Measurements from ENCODE around the gene ZBTB17.

The ZBTB17 gene

GRCh38 chr1:15962671-15963362 is 13.1 kb downstream of the ZBTB17 start:
- H3K27me3 Mint-ChIP-seq = no peaks in the 10 kb centered on the region
- peaks cover 100% of the 10 kb centered on the region for H3K4me1 Mint-ChIP-seq (ENCODE audit: low read depth)
- H3K9me3 Mint-ChIP-seq = no peaks in the 10 kb centered on the region
- H3K36me3 Mint-ChIP-seq (ENCODE audit: low read depth) = peaks cover 34% of the 10 kb centered on the region
- peak overlapping the region; percentile 99 for H3K27ac Mint-ChIP-seq
- H3K4me3 Mint-ChIP-seq = peak overlapping the region; percentile 84

DNA sequence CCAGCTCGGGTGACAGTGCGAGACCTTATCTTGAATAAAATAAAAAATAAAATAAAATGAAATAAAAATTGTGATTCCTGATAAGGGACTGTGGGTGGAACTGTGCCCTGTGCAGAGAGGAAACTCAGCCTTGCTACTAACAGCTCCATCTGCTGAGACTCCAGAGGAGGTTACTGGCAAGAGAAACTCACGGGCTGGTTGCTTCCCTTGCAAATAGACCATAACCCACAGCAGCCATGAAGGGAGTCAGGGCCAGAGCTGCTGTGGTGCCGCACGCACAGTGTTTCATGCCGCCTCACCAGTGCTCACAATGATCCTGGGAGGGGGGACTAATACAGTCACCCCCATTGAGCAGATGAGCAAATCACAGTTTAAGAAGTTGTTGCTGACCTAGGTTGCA is 13.7 kb downstream of the ZBTB17 start:
- H3K9me3 Mint-ChIP-seq = no peaks in the 10 kb centered on the region
- peaks cover 34% of the 10 kb centered on the region for H3K36me3 Mint-ChIP-seq (ENCODE audit: low read depth)
- no peak overlapping the region for H3K4me3 Mint-ChIP-seq
- peaks cover 100% of the 10 kb centered on the region for H3K4me1 Mint-ChIP-seq (ENCODE audit: low read depth)
- H3K27me3 Mint-ChIP-seq = no peaks in the 10 kb centered on the region
- peak overlapping the region; percentile 99 for H3K27ac Mint-ChIP-seq

GRCh38 chr1:15961492-15961891 is 14.4 kb downstream of the ZBTB17 start:
- Mint-ChIP-seq H3K27me3 (no peaks in the 10 kb centered on the region), H3K36me3 (ENCODE audit: low read depth) (peaks cover 35% of the 10 kb centered on the region), H3K9me3 (no peaks in the 10 kb centered on the region), H3K4me1 (ENCODE audit: low read depth) (peaks cover 99% of the 10 kb centered on the region), H3K4me3 (no peak overlapping the region), H3K27ac (peak overlapping the region; percentile 91)

GRCh38 chr1:15960808-15961207 is 15.1 kb downstream of the ZBTB17 start:
- Mint-ChIP-seq H3K4me1 (ENCODE audit: low read depth) (peaks cover 99% of the 10 kb centered on the region), H3K27ac (peak overlapping the region; percentile 91), H3K36me3 (ENCODE audit: low read depth) (peaks cover 40% of the 10 kb centered on the region), H3K27me3 (no peaks in the 10 kb centered on the region), H3K9me3 (no peaks in the 10 kb centered on the region), H3K4me3 (no peak overlapping the region)

DNA sequence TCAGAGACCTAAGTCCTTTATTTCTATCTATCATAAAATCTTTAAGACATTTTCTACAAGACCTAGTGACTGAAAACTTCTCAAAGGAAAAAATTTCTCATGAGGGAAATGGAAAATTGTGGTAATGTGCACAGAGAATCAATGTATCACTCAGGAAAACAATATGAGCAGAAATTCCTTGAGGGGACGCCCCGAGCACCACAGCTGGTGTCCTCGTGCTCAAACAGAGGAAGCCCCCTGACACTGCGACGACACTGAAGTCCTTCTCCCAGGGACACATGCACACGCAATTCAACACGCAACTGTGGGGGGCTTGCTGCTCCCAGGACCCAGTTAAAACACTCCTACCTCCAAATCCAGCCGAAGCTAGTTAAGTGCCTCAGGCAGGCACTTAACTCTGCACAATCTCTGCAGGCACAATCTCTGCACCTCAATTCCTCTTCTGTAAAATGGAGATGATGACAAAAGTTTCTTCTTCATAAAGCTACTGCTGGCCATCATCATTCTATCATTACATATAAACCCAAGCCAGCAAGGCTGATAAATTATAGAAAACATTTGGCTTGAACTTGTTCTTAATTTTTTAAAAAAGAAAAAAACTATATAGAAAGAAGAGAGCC is 16.0 kb downstream of the ZBTB17 start:
- H3K27me3 Mint-ChIP-seq = no peaks in the 10 kb centered on the region
- peaks cover 40% of the 10 kb centered on the region for H3K36me3 Mint-ChIP-seq (ENCODE audit: low read depth)
- peak overlapping the region; percentile 91 for H3K27ac Mint-ChIP-seq
- peaks cover 99% of the 10 kb centered on the region for H3K4me1 Mint-ChIP-seq (ENCODE audit: low read depth)
- H3K9me3 Mint-ChIP-seq = no peaks in the 10 kb centered on the region
- H3K4me3 Mint-ChIP-seq = peak overlapping the region; percentile 62

DNA sequence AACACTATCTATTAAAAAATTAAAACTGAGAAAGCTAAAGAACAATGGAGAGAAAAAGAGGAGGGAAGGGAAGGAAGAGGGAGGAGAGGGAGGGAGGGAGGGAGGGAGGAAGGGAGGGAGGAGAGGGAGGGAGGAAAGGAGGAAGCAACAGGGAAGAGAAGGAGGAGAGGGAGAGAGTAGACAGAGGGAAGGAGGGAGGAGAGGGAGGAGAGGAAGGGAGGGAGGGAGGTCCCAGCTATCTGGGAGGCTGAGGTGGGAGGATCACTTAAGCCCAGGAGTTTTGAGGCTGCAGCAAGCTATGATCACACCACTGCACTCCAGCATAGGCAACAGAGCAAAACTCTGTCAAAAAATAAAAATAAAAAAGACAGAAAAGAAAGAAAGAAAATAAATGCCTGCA is 16.5 kb downstream of the ZBTB17 start:
- H3K4me3 Mint-ChIP-seq = peak overlapping the region; percentile 62
- peaks cover 38% of the 10 kb centered on the region for H3K36me3 Mint-ChIP-seq (ENCODE audit: low read depth)
- peak overlapping the region; percentile 91 for H3K27ac Mint-ChIP-seq
- H3K9me3 Mint-ChIP-seq = no peaks in the 10 kb centered on the region
- H3K4me1 Mint-ChIP-seq (ENCODE audit: low read depth) = peaks cover 99% of the 10 kb centered on the region
- H3K27me3 Mint-ChIP-seq = no peaks in the 10 kb centered on the region

- Mint-ChIP-seq H3K4me1 (ENCODE audit: low read depth) (peaks cover 99% of the 10 kb centered on the region), H3K27ac (peak overlapping the region; percentile 91), H3K36me3 (ENCODE audit: low read depth) (peaks cover 42% of the 10 kb centered on the region), H3K4me3 (peak overlapping the region; percentile 15), H3K9me3 (no peaks in the 10 kb centered on the region), H3K27me3 (no peaks in the 10 kb centered on the region)
Observed at GRCh38 chr1:15958793-15959192, 17.1 kb downstream of the ZBTB17 start.

GRCh38 chr1:15958111-15958510 is 17.8 kb downstream of the ZBTB17 start:
- Mint-ChIP-seq H3K27me3 (no peaks in the 10 kb centered on the region), H3K4me3 (no peak overlapping the region), H3K27ac (peak overlapping the region; percentile 91)

GRCh38 chr1:15957221-15958095 is 18.4 kb downstream of the ZBTB17 start:
- H3K4me1 Mint-ChIP-seq (ENCODE audit: low read depth) = peaks cover 98% of the 10 kb centered on the region

More at GRCh38 chr1:15958111-15958510, 17.8 kb downstream of the ZBTB17 start:
- peaks cover 99% of the 10 kb centered on the region for H3K4me1 Mint-ChIP-seq (ENCODE audit: low read depth)
- H3K36me3 Mint-ChIP-seq (ENCODE audit: low read depth) = peaks cover 46% of the 10 kb centered on the region
- H3K9me3 Mint-ChIP-seq = no peaks in the 10 kb centered on the region

GRCh38 chr1:15956150-15956549 is 19.8 kb downstream of the ZBTB17 start:
- peaks cover 98% of the 10 kb centered on the region for H3K4me1 Mint-ChIP-seq (ENCODE audit: low read depth)
- no peaks in the 10 kb centered on the region for H3K9me3 Mint-ChIP-seq
- peaks cover 54% of the 10 kb centered on the region for H3K36me3 Mint-ChIP-seq (ENCODE audit: low read depth)
- peak overlapping the region; percentile 91 for H3K27ac Mint-ChIP-seq
- no peak overlapping the region for H3K4me3 Mint-ChIP-seq
- no peaks in the 10 kb centered on the region for H3K27me3 Mint-ChIP-seq

More at GRCh38 chr1:15957221-15958095, 18.4 kb downstream of the ZBTB17 start:
- Mint-ChIP-seq H3K27me3 (no peaks in the 10 kb centered on the region), H3K27ac (peak overlapping the region; percentile 91), H3K36me3 (ENCODE audit: low read depth) (peaks cover 50% of the 10 kb centered on the region), H3K9me3 (no peaks in the 10 kb centered on the region), H3K4me3 (no peak overlapping the region)

DNA sequence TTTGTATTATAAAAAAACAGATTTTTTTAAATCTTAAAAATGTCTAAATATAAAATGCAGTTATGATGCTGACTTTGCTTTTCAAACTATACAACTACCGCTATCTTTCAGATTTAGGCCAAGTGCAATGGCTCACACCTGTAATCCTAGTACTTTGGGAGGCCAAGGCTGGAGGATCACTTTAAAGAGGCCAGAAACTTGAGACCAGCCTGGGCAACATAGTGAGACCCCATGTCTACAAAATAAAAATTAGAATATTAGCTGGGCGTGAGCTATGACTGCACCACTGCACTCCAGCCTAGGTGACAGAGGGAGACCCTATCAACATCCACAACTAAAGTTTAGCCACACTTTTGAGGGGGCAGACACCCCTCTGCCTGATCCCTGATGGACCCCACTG is 20.3 kb downstream of the ZBTB17 start:
- no peaks in the 10 kb centered on the region for H3K9me3 Mint-ChIP-seq
- H3K4me1 Mint-ChIP-seq (ENCODE audit: low read depth) = peaks cover 98% of the 10 kb centered on the region
- H3K36me3 Mint-ChIP-seq (ENCODE audit: low read depth) = peaks cover 57% of the 10 kb centered on the region
- no peaks in the 10 kb centered on the region for H3K27me3 Mint-ChIP-seq
- peak overlapping the region; percentile 91 for H3K27ac Mint-ChIP-seq
- no peak overlapping the region for H3K4me3 Mint-ChIP-seq

DNA sequence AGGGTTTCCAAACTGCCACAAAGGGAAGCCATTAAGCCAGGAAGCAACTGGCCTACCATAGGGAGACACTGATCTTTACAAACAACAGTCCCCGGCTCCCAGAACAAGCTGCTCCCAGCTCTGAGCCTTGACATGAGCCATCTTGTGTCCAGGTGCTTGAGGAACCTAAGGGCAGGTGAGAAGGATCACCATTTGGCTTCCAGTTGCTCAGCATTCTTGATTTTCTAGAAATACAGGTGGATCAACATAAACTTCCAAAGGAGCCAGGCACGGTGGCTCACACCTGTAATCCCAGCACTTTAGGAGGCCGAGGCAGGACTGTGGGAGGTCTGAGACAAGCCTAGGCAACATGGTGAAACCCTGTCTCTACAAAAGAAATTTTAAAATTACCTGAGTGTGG is 21.6 kb downstream of the ZBTB17 start:
- Mint-ChIP-seq H3K4me3 (no peak overlapping the region), H3K27ac (peak overlapping the region; percentile 80)

DNA sequence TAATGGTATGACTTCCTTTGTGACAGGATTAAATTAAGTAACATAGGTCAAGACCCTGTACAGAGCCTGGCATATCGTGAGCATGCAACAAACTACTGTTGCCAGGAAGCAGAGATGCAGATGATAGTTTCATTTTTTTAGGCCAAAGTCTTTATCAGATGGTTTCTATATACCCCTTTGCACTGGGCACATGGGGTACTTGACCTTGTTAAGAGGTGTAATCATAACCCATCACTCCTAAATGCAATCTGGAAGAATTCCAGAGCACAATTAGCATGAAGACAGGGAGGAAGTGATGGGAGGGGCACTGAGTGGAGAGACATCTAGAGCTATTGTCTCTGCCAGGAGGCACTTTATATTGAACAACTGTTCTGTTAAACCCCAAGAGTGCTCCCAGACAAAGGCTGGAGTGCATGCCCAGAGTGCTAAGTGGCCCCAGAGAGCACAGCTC is 22.1 kb downstream of the ZBTB17 start:
- peak overlapping the region; percentile 80 for H3K27ac Mint-ChIP-seq
- H3K27me3 Mint-ChIP-seq = no peaks in the 10 kb centered on the region
- H3K9me3 Mint-ChIP-seq = no peaks in the 10 kb centered on the region
- H3K4me3 Mint-ChIP-seq = peak overlapping the region; percentile 20
- H3K4me1 Mint-ChIP-seq (ENCODE audit: low read depth) = peaks cover 98% of the 10 kb centered on the region
- H3K36me3 Mint-ChIP-seq (ENCODE audit: low read depth) = peaks cover 63% of the 10 kb centered on the region

More for the DNA sequence above, 21.6 kb downstream of the ZBTB17 start:
- no peaks in the 10 kb centered on the region for H3K9me3 Mint-ChIP-seq
- peaks cover 98% of the 10 kb centered on the region for H3K4me1 Mint-ChIP-seq (ENCODE audit: low read depth)
- H3K36me3 Mint-ChIP-seq (ENCODE audit: low read depth) = peaks cover 61% of the 10 kb centered on the region
- H3K27me3 Mint-ChIP-seq = no peaks in the 10 kb centered on the region

- H3K9me3 Mint-ChIP-seq = no peaks in the 10 kb centered on the region
- H3K4me3 Mint-ChIP-seq = peak overlapping the region; percentile 20
- H3K4me1 Mint-ChIP-seq (ENCODE audit: low read depth) = peaks cover 98% of the 10 kb centered on the region
- H3K36me3 Mint-ChIP-seq (ENCODE audit: low read depth) = peaks cover 68% of the 10 kb centered on the region
- peak overlapping the region; percentile 80 for H3K27ac Mint-ChIP-seq
- no peaks in the 10 kb centered on the region for H3K27me3 Mint-ChIP-seq
Observed at GRCh38 chr1:15953294-15953771, 22.6 kb downstream of the ZBTB17 start.
